Measurements from ENCODE around the gene IRGQ. TPM values are rescaled to one million over a fixed set of nuclear protein-coding genes. Genes with fewer than 3 reads are reported as not detected.

Gene IRGQ
- total RNA-seq, 1 donor from 2014 or later, result 27.4 TPM

DNA sequence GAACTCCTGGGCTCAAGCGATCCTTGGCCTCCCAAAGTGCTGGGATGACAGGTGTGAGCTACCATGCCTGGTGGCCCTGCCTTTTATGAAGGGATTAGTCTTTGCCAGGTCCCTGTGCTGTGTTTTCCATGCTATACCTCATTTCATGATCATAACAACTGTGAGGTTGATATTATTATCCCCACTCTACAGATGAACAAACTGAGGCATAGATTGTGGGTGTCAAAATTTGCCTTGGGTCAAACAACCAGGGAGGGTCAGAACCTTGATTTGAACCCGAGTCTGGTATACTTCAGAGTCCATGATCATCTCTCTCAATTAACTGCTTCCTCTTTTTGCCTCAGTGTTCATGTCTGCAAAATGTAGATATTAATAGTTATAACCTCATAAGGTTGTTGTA lies 13.4 kb downstream of the IRGQ start:
- H3K4me3 Mint-ChIP-seq, result no peak overlapping the region
- H3K27ac Mint-ChIP-seq, result no peak overlapping the region
- Histone ChIP-seq H3K4me1 (peaks cover 6% of the 10 kb centered on the region), H3K27me3 (no peaks in the 10 kb centered on the region), H3K4me2 (no peak overlapping the region), H2AFZ (replicated peaks) (no peak overlapping the region), H3K9me3 (ENCODE audit: low read depth) (no peaks in the 10 kb centered on the region), H3K27ac (no peak overlapping the region), H4K20me1 (ENCODE audit: low read depth) (no peaks in the 10 kb centered on the region), H3K4me3 (no peak overlapping the region), H3K9ac (no peak overlapping the region), H3F3A (ENCODE audit: low read depth) (peaks cover 11% of the 10 kb centered on the region), H3K79me2 (ENCODE audit: low read depth) (peaks cover 18% of the 10 kb centered on the region), H3K36me3 (no peaks in the 10 kb centered on the region)
- no peak for TF ChIP-seq EZH2phosphoT487 (IDR thresholded peaks at IDR 0.05)
- TF ChIP-seq, protein P1, sequence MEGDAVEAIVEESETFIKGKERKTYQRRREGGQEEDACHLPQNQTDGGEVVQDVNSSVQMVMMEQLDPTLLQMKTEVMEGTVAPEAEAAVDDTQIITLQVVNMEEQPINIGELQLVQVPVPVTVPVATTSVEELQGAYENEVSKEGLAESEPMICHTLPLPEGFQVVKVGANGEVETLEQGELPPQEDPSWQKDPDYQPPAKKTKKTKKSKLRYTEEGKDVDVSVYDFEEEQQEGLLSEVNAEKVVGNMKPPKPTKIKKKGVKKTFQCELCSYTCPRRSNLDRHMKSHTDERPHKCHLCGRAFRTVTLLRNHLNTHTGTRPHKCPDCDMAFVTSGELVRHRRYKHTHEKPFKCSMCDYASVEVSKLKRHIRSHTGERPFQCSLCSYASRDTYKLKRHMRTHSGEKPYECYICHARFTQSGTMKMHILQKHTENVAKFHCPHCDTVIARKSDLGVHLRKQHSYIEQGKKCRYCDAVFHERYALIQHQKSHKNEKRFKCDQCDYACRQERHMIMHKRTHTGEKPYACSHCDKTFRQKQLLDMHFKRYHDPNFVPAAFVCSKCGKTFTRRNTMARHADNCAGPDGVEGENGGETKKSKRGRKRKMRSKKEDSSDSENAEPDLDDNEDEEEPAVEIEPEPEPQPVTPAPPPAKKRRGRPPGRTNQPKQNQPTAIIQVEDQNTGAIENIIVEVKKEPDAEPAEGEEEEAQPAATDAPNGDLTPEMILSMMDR (IDR thresholded peaks at IDR 0.05), result no peak
- no peak for TF ChIP-seq EZH2 (IDR thresholded peaks at IDR 0.05)
- DNase-seq (ENCODE audit: low spot score), result no peak
- H3K9me3 Mint-ChIP-seq, result peaks cover 2% of the 10 kb centered on the region
- peaks cover 17% of the 10 kb centered on the region for H3K36me3 Mint-ChIP-seq
- peaks cover 23% of the 10 kb centered on the region for H3K4me1 Mint-ChIP-seq
- H3K27me3 Mint-ChIP-seq (ENCODE audit: insufficient read depth, low read depth), result peaks cover 4% of the 10 kb centered on the region

GRCh38 chr19:43581467-43581866 lies 14.5 kb downstream of the IRGQ start:
- Histone ChIP-seq H3K4me3 (peak overlapping the region; percentile 69), H2AFZ (replicated peaks) (no peak overlapping the region), H3K36me3 (no peaks in the 10 kb centered on the region), H3K27me3 (no peaks in the 10 kb centered on the region), H3K79me2 (ENCODE audit: low read depth) (peaks cover 18% of the 10 kb centered on the region), H3K4me2 (peak overlapping the region; percentile 81), H3K27ac (no peak overlapping the region), H4K20me1 (ENCODE audit: low read depth) (no peaks in the 10 kb centered on the region), H3K9me3 (ENCODE audit: low read depth) (no peaks in the 10 kb centered on the region), H3K4me1 (peaks cover 6% of the 10 kb centered on the region), H3F3A (ENCODE audit: low read depth) (peaks cover 12% of the 10 kb centered on the region), H3K9ac (no peak overlapping the region)
- DNase-seq (ENCODE audit: low spot score), result no peak
- H3K27me3 Mint-ChIP-seq (ENCODE audit: insufficient read depth, low read depth), result peaks cover 2% of the 10 kb centered on the region
- H3K4me3 Mint-ChIP-seq, result no peak overlapping the region
- no peak overlapping the region for H3K27ac Mint-ChIP-seq
- H3K9me3 Mint-ChIP-seq, result peaks cover 2% of the 10 kb centered on the region
- TF ChIP-seq EZH2 (IDR thresholded peaks at IDR 0.05) (no peak), EZH2phosphoT487 (IDR thresholded peaks at IDR 0.05) (no peak)
- TF ChIP-seq, protein P1 (IDR thresholded peaks at IDR 0.05), result no peak
- peaks cover 13% of the 10 kb centered on the region for H3K36me3 Mint-ChIP-seq
- peaks cover 28% of the 10 kb centered on the region for H3K4me1 Mint-ChIP-seq

- H3K9ac ChIP-seq, result no peak overlapping the region
- no peak overlapping the region for H2AFZ ChIP-seq (replicated peaks)
- H3K27ac ChIP-seq, result no peak overlapping the region
- Mint-ChIP-seq H3K27me3 (ENCODE audit: insufficient read depth, low read depth) (no peaks in the 10 kb centered on the region), H3K36me3 (peaks cover 8% of the 10 kb centered on the region), H3K9me3 (peaks cover 2% of the 10 kb centered on the region), H3K4me3 (peak overlapping the region; percentile 83), H3K4me1 (peaks cover 39% of the 10 kb centered on the region), H3K27ac (peak overlapping the region; percentile 90)
- TF ChIP-seq EZH2phosphoT487 (IDR thresholded peaks at IDR 0.05), result no peak
- TF ChIP-seq, protein P1 (IDR thresholded peaks at IDR 0.05), result no peak
- no peak for TF ChIP-seq EZH2 (IDR thresholded peaks at IDR 0.05)
- H3K4me1 ChIP-seq, result peaks cover 15% of the 10 kb centered on the region
- no peak overlapping the region for H3K4me3 ChIP-seq
- DNase-seq (ENCODE audit: low spot score), result no peak
- H3K4me2 ChIP-seq, result no peak overlapping the region
- H3K9me3 ChIP-seq (ENCODE audit: low read depth), result no peaks in the 10 kb centered on the region
- peaks cover 33% of the 10 kb centered on the region for H3K79me2 ChIP-seq (ENCODE audit: low read depth)
- peaks cover 10% of the 10 kb centered on the region for H3F3A ChIP-seq (ENCODE audit: low read depth)
- no peaks in the 10 kb centered on the region for H3K27me3 ChIP-seq
- H3K36me3 ChIP-seq, result no peaks in the 10 kb centered on the region
- H4K20me1 ChIP-seq (ENCODE audit: low read depth), result no peaks in the 10 kb centered on the region
Observed at GRCh38 chr19:43578787-43579186, 17.1 kb downstream of the IRGQ start.
